IPS-NIHi7 (cell line): ENCODE results near the gene SLC34A3.
A peak's percentile ranks its signal among the peaks of the same experiment; 100 is the strongest.

Experiments
- DNase-seq: peaks from one replicate; pipeline ENCODE4 v3.0.0; 2012; ENCODE audit warnings: mixed read lengths; ENCODE audit errors: extremely low spot score

Gene SLC34A3

GRCh38 chr9:137275588-137276472 is 45.1 kb downstream of the SLC34A3 start:
- no peak for DNase-seq

DNA sequence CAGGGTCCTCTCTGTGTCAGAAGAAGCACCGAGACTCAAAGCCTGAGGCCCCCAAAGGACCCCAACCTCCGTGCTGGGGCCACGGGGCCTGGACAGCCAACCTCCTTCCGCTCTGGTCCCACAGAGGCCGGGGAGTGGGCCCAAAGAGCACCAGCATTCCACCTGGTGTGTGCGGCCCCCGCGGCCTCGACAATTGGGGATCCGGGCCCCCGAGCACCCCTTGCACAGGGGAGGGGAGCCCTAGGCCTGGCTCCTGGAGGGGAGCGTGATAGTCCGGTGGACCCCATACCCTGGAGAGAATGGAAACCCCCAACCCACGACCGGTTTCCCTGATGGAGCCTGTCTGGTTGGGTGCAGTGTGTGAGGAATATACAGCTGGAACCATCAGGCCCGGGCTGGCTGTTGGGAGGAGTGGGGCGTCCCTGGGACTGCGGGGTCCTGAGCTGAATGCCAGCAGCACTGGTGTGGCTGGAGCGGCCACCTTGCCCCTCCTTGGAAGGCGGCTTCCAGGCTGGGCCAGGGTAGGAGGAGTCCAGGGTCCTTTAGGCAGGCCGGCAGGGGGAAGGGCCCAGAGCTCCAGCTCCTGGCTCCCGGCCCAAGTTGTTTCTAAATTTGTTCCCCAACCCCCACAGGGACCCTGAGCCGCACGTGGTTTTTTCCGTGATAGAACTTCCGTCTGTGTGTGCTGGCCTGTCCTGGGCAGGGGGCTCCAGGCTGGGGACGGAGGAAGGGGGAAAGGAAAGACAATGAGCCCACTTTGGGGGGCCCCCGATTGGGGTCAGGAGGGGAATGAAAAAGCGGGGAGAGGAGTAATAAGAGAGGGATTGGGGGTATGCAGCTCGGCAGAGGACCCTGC is 46.0 kb downstream of the SLC34A3 start:
- DNase-seq, result peak; percentile 76

GRCh38 chr9:137277329-137278041 is 46.8 kb downstream of the SLC34A3 start, which contains the start of gene TOR4A:
Gene TOR4A, plus strand, starts transcription at chr9:137277726. Its CDS starts 964 bp downstream, at chr9:137278690.
- peak; percentile 81 for DNase-seq

GRCh38 chr9:137278061-137278701 is 47.5 kb downstream of the SLC34A3 start:
- DNase-seq, result peak; percentile 21

GRCh38 chr9:137278721-137279711 is 48.3 kb downstream of the SLC34A3 start:
- no peak for DNase-seq

DNA sequence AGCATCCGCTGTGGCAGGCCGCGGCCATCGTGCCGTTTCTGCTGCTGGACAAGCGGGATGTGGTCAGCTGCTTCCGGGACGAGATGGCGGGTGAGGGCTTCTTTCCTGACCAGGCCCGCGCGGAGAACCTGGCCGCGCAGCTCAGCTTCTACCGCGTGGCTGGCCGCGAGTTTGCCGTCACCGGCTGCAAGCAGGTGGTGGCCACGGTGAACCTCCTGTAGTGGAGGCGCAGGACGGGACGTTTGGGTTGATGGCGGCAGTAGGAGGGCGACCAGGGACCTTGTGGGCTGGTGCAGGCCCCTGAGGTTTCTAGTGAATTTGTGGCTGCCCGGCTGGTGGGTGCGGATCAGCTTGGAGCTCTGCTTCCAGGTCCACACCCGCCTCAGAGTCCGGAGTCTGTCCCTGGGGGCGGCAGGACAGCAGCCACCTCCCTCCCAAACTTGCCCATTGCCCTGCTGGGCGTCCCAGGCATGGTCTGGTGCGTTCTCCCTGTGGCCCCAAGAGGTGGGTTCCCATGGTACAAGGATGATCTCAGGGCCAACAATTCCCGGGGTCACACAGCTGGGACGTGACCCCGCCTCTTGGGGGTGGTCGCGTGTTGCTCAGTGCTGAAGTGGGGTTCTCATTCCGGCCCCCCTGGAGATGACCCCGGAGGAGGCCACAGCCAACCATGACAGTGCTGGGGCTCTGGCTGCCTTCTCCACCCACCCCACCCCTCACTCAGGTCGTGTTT is 49.2 kb downstream of the SLC34A3 start:
- no peak for DNase-seq

DNA sequence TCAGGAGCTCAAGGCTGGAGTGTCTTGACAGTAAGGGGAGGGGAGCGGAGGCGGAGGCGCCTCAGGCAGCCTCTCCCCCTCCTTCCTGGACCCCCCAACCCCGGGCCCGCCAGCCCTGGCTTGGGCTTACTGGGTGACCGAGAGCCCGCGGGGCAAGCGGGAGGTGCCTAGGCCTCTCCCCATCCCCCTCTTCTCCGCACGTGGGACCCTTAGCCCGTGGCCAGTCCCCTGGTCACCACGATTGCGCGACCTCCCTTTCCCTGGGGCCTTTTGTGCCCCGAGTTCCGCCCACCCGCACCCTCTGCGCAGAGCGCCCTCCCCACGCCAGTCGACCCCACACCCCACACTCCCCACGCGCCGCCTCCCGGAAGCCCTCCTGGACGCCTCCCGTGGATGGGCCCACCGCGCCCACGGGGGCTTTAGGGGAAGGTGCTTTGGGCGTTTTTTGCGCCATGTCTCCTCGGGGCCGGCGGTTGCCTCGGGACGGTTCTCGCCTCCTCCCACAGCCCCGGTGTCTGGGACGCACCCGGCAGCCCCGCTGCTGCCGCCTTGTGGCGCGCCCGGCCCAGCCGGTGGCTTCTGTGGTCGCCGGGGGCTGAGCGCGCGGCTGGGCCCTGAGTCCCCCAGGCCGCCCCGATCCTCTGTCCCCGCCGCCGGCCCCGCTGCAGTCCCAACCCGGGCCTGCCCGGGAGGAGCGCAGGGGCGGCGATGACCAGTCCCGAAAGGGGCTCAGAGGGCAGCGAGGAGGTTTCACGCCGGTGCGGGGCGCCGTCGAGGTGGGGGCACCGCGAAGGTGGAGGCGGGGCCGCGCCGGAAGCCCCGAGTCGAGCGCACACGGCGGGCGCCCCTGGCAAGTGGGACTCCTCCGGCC is 50.0 kb downstream of the SLC34A3 start:
- DNase-seq, result peak; percentile 73

- peak; percentile 45 for DNase-seq
Observed at GRCh38 chr9:137281345-137282116, 50.8 kb downstream of the SLC34A3 start.
